AG04450 (cell line): ENCODE data around the gene HOMER3. TPM values are rescaled to one million over a fixed set of nuclear protein-coding genes. Genes with fewer than 3 reads are reported as not detected.

ENCODE experiments used
- CTCF ChIA-PET: fragments of 300-600, 350-600 bp; formaldehyde crosslinking; extraction: SDS; loops from one replicate; lab custom pipeline; 2022; ENCODE audit warnings: antibody characterized with exemption, inconsistent platforms; lab: Charles Lee
- POLR2A ChIA-PET: fragments of 350-600 bp; formaldehyde crosslinking; extraction: SDS; loops from one replicate; lab custom pipeline; 2021; ENCODE audit warnings: antibody characterized with exemption, inconsistent platforms; lab: Yijun Ruan, JAX
- DNase-seq: peaks from one replicate; pipeline ENCODE4 v3.0.0-alpha.2; 2011; ENCODE audit warnings: low read depth, low spot score
- H3K27ac ChIP-seq: one replicate; pipeline ENCODE4 v1.5.1; 2012; ENCODE audit warnings: low read depth, low read length, control low read depth
- H3K27me3 ChIP-seq: one replicate; pipeline ENCODE4 v1.6.0; 2012; ENCODE audit warnings: low read length; ENCODE audit not compliant: control insufficient read depth, insufficient read depth
- H3K4me3 ChIP-seq: 2 replicates; pipeline ENCODE4 v1.5.1; 2011; ENCODE audit warnings: mild to moderate bottlenecking, low read depth, low read length, control low read depth
- H3K9me3 ChIP-seq: 2 replicates; pipeline ENCODE4 v1.5.1; 2012; ENCODE audit warnings: low read length; ENCODE audit not compliant: control insufficient read depth, insufficient read depth
- CTCF ChIP-seq: IDR thresholded peaks from 2 replicates; pipeline ENCODE4 v1.5.1; 2011; ENCODE audit warnings: low read depth, low read length, control low read depth, inconsistent platforms
- polyA plus RNA-seq: library from polyadenylated mRNA; depleted of rRNA; stranded (reverse); fragments of >200 nt; gene quantifications from 2 replicates; pipeline ENCODE4 v1.2.3, GENCODE V29; 2011

HOMER3 gene
- polyA plus RNA-seq, 1 experiment = 29.0 TPM

DNA sequence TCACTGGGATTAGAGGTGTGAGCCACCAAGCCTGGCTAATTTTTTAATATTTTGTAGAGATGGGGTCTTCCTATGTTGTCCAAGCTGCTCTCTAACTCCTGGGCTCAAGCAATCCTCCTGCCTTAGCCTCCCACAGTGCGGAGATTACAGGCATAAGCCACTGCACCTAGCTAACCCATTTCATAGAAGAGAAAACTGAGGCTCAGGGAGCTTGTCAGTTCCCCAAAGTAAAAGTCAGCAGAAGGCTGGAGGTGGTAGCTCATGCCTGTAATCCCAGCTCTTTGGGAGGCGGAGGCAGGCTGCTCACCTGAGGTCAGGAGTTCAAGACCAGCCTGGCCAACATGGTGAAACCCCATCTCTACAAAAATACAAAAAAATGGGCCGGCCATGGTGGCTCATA is 8.8 kb upstream of the HOMER3 start:
- no peaks in the 10 kb centered on the region for H3K9me3 ChIP-seq
- ChIA-PET CTCF (interaction anchor here (1.2 to 1.3 kb wide), 2 partner anchors 37 to 196 kb away, joined by 4 to 6 read pairs; no protein-coding TSS in a partner anchor), POLR2A (no interaction called here)
- no peak for DNase-seq
- no peak for TF ChIP-seq CTCF
- H3K27ac ChIP-seq = no peak overlapping the region
- no peaks in the 10 kb centered on the region for H3K27me3 ChIP-seq
- no peak overlapping the region for H3K4me3 ChIP-seq

GRCh38 chr19:18948976-18949356 is 7.9 kb upstream of the HOMER3 start:
- TF ChIP-seq CTCF = no peak
- no peaks in the 10 kb centered on the region for H3K27me3 ChIP-seq
- H3K9me3 ChIP-seq = no peaks in the 10 kb centered on the region
- H3K4me3 ChIP-seq = no peak overlapping the region
- no peak overlapping the region for H3K27ac ChIP-seq
- ChIA-PET POLR2A (no interaction called here), CTCF (no interaction called here)
- DNase-seq = no peak

DNA sequence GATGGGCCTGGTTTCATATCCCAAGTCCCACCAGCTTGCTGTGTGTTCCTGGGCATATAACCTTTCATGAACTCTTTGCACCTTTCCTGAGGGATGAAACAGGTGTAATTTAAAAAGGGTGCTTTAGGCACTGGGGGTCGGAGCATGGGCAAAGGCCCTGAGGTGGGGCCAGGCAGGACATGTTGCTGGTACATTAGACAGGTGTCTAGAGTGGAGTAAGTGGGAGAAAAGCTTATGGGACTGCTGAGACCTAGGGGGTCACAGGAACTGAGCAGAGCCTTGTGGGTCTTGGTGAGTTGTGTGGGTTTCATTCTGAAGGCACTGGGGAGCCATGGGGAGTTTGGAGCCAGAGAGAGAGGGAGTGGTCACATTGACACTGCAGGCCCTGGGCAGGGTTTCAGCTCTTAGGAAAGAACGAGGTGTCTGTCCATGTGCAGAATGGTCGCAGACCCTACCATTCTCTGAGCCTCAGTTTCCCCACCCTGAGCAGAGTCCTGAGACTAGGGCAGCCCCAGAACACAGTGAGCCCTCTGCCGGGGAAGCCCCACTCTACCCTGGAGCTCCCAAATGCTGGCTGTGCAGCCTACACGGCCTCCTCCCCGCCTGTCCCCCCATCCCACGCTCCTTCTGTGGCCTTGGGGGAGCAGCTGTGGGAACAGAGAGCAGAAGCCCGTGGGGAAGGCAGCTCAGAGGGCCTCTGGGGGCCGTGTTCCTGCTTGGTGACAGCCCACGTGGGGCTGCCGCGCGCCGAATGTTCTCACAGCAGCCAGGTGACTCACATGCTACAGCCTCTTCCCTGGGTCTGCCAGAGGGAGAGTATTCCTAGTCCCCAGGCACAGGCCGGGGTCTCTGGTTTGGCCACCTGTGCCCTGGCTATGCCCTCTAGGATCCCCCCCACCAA is 7.3 kb upstream of the HOMER3 start:
- DNase-seq = no peak
- POLR2A ChIA-PET = interaction anchor here (0.6 kb wide), 1 partner anchor 15 kb away, joined by 4 read pairs; no protein-coding TSS in a partner anchor
- CTCF ChIA-PET = interaction anchor here (0.7 kb wide), 1 partner anchor 11 kb away, joined by 3 read pairs; no protein-coding TSS in a partner anchor

GRCh38 chr19:18946918-18947317 is 5.9 kb upstream of the HOMER3 start:
- TF ChIP-seq CTCF = no peak
- H3K27me3 ChIP-seq = no peaks in the 10 kb centered on the region
- no peaks in the 10 kb centered on the region for H3K9me3 ChIP-seq
- no peak overlapping the region for H3K27ac ChIP-seq
- CTCF ChIA-PET = interaction anchor here (0.5 kb wide), 1 partner anchor 18 kb away, joined by 6 read pairs; no protein-coding TSS in a partner anchor
- POLR2A ChIA-PET = no interaction called here
- H3K4me3 ChIP-seq = no peak overlapping the region
- DNase-seq = no peak

More for the DNA sequence above, 7.3 kb upstream of the HOMER3 start:
- Histone ChIP-seq H3K4me3 (no peak overlapping the region), H3K9me3 (no peaks in the 10 kb centered on the region), H3K27me3 (no peaks in the 10 kb centered on the region), H3K27ac (no peak overlapping the region)
- TF ChIP-seq CTCF = no peak

DNA sequence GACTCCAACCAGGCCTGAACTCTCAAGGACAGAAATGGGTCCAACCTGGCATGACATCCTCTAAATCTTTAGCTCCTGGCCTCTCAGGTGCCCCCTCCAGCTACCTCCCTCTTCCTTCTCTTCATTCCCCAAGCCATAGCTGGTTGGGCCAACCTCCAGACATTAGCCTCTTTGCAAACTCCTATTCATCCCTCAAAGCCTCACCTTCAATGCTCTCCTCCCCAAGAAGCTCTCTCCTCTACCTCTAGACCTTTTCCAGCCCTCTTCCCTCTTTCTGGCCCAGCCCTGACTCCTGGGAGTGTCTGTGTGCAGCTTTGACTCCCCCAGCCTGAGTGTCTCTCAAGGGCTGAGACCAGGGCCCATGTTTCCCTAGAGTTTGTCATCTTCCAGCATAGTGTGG is 5.3 kb upstream of the HOMER3 start:
- no peak for TF ChIP-seq CTCF
- Histone ChIP-seq H3K9me3 (no peaks in the 10 kb centered on the region), H3K27me3 (no peaks in the 10 kb centered on the region), H3K4me3 (no peak overlapping the region), H3K27ac (no peak overlapping the region)
- no peak for DNase-seq
- ChIA-PET CTCF (interaction anchor here (0.5 kb wide), 1 partner anchor 17 kb away, joined by 6 read pairs; no protein-coding TSS in a partner anchor), POLR2A (no interaction called here)
